HG02840 (cell line): Measurements from ENCODE around the gene RDH8.

Experiments used
- ATAC-seq: cut with Tn5 transposase; IDR thresholded peaks from one replicate; pipeline ENCODE4 v1.9.1; 2021; ENCODE audit warnings: mild to moderate bottlenecking, moderate library complexity, moderate number of reproducible peaks; ENCODE audit not compliant: unreplicated experiment, low FRiP score

Gene RDH8, protein sequence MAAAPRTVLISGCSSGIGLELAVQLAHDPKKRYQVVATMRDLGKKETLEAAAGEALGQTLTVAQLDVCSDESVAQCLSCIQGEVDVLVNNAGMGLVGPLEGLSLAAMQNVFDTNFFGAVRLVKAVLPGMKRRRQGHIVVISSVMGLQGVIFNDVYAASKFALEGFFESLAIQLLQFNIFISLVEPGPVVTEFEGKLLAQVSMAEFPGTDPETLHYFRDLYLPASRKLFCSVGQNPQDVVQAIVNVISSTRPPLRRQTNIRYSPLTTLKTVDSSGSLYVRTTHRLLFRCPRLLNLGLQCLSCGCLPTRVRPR

DNA sequence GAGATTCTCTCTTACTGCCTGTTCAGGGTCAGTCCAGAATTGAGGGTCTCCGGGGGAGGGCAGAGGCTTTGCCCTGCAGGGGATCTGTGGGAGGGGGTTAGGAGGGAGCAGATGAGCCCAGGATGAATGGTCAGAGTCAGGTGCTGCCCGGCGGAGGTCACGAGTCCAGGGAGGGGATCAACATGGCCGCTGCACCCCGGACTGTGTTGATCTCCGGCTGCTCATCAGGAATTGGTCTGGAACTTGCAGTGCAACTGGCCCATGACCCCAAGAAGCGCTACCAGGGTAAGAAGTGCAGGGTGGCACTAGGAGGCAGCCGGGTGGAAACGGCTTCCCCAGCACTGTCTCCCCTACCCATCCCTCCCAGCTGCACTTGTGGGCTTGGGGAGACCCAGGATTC lies at the start of gene RDH8:
RDH8 (plus strand) TSS at position 168 of the 400 bp plus-strand sequence; CDS start at position 183, 15 bp downstream.
- no peak for ATAC-seq

DNA sequence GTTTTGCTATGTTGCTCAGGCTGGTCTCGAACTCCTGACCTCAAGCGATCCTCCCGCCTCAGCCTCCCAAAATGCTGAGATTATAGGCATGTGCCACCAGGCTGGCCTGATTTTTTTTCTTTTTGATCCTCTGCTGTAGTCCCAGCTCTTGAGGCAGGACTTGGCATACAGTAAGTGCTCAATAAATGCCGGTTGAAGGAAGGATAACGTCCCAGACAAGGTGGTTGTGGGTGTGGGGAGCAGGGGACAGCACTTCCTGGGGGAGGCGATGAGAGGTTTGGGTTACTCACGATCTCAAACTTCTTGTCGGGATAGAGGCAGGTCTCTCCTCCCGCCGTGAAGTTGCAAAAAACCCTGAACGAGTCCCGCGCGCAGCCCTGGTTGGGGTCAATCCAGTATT lies 47.3 kb upstream of the RDH8 start:
- ATAC-seq: no peak

DNA sequence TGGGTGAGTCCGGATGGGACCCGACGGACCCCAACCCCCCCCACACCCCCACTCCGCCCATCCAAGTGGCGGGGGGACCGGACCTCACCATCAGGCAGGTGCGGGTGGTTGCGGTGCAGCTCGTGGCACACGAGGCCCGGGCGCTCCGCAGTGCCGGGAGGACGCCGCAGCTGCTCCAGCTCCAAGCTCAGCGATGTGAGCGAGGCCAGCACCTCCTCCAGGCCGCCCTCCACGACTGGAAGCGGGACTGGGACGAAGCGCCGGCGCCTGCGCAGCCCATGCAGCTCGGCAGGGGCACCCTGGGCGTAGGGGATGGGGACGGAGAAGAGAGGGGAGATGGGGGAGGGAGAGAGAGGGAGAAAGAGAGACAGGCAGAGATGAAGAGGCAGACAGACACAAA lies 46.8 kb upstream of the RDH8 start:
- ATAC-seq: no peak

DNA sequence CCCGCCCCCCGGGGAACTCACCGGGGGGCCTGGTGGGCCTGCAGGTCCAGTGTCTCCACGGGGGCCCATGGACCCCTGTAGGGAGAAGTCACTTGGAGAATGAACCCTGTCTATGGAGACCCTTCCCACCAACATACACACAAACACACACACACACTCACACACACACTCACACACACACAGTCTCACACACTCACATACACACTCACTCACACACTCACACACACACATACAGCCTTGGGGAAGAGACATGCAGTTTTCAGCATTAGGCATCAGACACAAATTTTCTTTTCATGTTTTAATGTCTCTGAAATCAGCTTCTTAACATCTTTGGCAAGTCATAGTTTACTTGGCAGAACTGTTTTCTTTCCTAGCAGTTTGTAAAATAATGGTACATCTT lies 46.0 kb upstream of the RDH8 start:
- ATAC-seq: no peak

DNA sequence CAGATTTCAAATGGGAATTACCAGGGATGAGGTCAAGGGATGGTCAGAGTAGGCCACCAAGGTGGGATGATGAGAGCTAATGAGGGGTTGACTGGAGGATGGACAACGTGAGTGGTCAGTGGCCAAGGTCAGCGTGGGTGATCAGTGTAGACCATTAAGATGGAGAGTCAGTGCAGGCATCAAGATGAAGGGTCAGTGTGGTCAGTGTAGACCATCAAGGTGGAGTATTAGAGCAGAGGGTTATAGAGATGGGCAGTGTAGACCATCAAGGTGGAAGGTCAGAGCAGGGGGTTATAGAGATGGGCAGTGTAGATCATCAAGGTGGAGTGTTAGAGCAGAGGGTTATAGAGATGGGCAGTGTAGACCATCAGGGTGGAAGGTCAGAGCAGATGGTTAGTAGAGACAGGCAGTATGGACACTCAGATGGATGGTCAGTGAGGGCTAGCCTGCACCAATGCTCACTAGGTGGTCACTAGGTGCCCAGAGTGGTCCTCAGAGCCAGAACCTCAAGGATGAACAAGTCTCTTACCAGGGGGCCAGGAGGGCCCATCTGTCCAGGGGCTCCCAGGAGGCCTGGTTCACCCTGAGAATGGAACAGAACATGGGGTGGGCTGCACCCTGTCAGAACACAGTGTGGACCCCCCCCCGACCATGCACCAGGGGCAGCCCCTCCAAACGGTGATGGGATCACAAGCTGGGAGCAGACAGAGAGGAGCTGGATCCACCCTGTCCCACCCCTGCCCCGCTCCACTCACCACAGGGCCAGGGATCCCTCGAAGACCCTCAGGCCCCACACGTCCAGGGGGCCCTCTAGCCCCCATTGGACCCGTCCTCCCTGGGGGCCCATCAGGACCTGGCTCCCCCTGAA lies 44.2 kb upstream of the RDH8 start:
- no peak for ATAC-seq

DNA sequence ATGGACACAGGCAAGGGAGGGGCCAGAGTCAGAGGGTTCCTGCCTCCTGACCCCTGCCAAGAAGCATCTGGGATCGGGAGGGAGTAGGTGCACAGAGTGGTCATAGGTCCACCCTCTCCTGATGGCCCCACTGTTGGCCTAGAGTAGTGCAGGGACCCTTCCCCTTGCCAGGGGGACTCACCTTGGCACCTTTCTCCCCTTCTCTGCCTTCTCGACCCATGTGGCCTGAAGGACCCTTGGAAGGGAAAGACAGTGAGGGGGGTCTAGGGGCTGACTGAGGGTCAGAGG lies 43.7 kb upstream of the RDH8 start:
- no peak for ATAC-seq

DNA sequence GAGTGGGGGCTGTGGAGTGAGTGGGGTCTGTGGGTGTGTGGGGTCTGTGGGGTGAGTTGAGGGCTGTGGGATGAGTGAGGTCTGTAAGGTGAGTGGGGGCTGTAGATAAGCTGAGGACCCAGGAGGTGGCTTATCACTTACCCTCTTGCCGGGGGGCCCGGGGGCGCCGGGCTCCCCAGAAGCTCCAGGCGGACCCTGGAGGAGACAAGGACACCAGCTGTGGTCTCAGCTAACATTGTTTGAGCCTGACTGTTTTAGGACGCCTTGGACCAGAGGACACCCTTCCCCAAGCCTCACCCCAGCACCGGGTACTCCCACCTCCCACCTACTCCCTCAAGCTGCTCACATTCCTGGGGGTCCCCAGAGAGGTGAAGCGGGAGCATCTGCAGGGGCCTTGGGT lies 42.8 kb upstream of the RDH8 start:
- no peak for ATAC-seq

DNA sequence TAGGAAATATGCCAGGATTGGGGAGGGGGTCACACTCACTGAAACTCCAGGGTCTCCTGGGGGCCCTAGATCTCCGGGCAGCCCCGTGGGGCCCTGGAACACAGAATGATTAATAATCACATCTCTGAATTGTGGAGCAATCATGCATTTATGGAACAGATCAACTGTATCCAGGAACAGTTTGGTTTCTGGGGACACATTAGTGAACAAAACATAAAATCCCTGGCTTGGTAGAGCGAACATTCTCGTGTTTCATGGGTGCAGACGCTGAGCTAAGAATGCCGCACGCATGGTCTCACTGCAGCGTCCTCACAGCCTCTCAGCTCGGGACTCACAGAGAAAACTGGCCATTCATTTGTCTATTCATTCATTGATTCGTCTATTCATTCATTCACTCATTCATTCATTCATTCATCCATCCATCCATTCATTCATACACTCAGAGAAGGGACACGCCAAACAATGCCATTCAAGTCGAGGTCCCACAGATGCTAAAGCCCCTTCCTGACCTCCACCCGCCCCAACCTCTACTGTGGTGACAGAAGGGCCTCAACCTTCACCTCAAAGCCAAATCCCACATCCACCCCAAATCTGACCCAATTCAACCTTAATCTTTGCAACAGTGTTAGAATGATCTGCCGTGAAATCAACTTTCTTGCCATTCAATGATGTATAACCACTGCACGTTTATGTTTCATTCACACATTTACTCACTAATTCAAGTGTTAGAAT lies 42.0 kb upstream of the RDH8 start:
- no peak for ATAC-seq

DNA sequence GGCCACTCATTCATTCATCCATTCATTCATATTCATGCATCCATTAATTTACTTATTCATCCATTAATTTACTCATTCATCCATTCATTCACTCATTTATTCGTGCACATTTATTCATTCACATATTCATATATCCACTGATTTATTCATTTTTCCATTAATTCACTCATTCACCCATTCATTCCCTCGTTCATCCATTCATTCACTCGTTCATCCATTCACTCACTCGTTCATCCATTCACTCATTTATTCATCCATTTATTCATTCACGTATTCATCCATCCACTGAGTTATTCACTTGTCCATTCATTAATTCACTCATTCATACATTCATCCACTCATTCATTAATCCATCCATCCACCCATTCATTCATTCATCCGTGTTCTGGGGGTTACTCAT lies 41.2 kb upstream of the RDH8 start:
- ATAC-seq: no peak

DNA sequence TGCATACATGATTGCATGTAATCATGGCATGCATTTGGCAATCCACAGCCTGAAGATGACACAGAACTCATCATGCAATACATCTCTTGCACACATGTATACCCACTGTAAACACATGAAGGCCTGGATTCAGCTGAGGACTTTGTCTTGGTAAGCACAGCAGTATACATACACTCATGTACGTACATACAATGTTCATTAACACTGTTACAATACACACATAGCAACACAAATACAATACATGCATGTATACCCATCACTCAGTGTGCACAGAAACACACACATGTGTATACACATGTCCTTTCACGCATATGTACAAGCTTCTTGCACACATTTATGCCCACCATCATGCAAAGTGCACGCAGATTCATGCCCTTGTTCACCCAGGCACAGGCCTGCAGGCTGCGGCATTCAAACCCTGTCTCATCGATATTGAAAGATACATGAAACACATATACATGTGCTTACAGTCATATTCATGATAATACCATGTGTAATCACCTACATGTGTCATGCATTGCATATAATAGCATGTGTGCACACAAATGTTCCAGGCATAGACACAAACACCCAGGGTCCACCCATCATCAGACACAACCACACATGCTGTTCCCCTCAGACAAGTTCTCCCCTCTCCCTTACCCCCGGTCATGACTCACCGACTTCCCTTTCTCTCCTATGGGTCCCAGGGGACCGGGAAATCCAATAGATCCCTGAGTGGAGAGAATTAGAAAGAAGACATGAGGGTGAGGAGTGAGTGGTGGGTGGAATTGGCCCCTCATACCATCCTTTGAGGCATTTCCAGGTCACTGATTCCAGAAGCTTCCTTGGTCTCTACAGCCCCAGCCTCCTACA lies 31.6 kb upstream of the RDH8 start:
- no peak for ATAC-seq

DNA sequence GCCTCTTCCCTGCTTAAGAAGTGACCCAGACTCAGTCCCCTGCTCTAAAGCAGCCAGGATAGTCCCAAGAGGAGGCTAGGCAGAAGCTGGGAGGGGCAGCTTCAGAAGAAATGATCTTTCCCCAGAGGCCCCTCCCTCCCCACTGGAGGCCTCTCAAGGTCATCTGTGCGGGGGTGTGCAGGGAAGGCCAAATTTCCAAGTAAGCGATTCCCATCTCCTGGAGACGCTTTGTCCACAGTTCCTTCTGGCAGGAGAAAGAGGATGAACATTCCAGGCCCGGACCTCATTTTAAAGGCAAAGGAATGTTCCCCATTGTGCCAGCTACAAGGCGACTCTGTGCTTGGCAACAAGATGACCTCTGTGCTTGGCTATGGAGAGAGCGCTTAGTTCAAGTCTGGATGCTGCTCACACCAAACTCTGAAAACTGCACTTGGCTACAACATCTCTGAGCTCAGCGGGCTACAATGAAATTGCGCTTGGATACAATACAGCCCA lies 26.4 kb upstream of the RDH8 start:
- no peak for ATAC-seq

DNA sequence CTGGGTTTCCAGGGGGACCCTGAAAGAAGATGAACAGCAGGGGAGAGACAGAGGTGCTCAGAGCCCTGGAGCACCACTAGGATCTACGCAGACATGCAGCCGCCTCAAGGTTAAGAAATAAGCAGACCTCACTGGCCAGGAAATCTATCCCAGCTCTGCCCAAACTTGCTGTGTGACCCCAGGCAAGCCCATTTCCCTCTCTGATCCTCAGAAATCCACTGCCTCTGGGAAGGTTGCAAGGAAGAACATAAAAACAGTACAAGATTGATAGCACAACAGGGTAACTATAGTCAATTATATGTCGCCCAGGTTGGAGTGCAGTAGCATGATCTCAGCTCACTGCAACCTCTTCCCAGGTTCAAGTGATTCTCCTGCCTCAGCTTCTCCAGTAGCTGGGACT lies 23.8 kb upstream of the RDH8 start:
- ATAC-seq: no peak

DNA sequence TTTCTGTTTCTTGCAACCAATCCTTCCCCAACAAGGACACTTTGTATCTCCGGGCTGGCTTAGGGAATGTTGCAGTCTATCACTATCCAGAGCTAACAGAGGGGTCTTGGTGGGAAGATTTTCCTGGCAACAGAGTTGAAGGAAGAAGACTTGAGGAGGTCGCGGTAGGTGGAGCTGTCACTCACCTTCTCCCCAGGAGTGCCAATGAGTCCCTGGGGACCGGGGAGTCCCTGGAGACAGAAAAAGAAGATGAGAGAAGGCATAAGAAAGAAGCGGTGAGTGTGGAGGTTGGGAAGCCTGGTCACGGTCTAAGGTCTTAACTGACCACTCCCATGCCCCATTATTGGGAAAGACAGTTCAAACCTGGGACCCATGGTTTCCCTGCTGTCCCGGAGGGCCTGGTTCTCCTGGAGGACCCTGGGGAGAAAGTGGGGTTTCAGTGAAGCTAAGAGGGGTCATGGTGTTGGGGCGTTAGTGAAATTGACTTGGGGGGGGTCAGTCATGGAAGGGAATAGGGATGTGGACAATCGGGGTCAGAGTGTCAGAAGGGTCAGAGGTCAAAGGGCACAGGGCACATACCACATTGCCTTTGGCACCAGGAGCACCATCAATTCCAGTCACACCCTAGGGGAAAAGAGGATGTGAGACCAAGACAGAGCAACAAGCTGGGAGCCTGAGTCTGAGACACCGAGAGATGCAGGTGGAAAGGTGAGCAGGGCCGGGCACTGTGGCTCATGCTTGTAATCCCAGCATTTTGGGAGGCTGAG lies 21.7 kb upstream of the RDH8 start:
- ATAC-seq: no peak

DNA sequence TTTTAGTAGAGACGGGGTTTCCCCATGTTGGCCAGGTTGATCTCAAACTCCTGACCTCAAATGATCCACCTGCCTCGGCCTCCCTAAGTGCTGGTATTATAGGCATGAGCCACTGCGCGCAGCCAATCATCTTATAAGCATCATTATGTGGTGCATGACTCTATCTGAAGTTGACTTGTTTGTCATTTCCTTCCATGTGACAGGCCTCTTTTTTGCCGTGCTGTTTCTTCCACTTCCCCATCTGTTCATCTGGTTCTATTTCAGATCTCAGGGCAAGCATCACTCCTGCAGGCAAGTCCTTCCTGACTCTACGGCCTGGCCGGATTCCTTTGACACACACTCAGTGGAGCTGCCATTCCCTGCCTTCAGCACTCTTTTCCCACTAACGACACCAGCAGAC lies 18.2 kb upstream of the RDH8 start:
- no peak for ATAC-seq

DNA sequence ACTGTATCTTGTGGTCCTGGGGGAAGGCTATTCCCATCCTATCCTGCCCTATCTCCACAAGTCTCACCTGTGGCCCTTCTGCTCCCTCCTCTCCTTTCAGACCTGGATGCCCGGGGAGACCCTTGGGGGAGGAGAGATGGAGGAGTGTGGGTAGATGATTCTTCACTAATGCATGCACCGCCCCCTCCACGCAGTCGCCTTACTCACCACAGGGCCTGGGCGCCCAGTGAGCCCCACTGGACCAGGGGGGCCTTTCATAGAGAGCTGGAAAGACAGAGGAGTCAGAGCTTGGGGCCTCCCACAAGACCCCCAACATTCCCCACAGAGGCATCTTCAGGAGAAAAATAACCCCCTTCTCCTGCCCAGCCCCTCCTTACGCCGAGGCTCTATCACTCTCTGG lies 17.3 kb upstream of the RDH8 start:
- no peak for ATAC-seq

DNA sequence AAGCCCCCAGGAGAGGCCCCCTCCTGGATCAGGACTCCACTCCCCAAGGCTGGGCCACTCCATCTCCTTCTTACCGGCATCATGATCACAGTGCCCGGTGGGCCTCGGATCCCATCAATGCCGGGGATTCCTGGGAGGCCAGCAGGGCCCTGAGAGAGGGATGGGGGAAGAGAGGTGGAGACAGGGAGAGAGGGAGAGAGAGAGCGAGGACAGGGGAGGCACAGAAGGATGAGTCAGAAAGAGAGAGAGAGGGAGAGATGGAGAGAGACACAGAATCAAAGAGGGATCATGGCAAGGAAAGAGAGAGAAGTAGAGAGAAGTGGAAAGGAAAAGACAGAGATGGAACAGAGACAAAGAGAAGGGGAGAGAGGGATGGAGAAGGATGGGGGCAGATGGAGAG lies 16.7 kb upstream of the RDH8 start:
- ATAC-seq: no peak

DNA sequence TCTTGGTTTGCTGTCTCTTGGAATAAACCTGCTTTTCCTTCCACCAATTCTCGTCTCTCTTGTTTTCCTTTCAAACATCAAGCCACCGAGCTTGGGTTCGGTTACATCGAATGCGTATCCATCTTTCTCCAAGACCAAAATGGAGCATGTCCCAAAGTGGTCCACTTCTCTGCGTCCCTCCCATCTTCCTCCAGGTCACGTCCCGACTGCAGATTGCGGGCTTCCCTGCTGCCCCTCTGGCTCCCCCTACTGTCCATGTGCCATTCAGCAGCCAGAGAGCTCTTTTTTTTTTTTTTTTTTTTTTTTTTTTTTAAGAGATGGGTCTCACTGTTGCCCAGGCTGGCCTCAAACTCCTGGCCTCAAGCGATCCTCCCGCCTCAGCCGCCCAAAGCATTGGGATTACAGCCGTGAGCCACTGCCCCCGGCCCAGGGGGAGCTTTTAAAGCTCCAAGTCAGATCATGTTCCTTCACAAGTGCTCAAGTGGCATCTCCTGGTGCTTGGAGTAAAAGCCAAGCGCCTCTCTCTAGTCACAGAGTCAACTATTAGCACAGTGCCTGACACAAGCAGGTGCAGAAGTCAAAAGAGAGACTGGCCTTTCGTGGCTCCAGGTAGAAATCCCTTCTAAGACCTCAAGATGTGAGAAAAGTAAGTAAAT lies 13.0 kb upstream of the RDH8 start:
- ATAC-seq: no peak

DNA sequence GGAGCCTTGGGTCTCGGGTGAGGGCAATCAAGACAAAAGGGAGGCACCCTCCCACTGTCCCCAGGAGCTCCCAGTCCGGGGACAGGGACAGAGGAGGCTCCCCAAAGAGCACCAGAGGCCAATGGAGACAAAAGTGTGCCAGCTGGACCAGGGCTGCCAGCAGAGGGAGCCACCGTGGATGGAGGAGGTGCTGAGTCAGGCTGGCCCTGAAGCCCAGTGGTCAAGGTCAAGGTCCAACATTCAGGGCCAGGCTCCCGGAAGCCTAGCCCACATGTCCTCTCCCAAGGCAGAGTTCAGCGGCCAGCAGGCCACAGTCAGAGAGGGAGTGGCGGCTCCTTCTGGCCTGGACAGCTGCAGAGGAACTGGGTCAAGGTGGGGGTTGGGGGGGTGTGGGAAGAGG lies 11.4 kb upstream of the RDH8 start:
- ATAC-seq: no peak

DNA sequence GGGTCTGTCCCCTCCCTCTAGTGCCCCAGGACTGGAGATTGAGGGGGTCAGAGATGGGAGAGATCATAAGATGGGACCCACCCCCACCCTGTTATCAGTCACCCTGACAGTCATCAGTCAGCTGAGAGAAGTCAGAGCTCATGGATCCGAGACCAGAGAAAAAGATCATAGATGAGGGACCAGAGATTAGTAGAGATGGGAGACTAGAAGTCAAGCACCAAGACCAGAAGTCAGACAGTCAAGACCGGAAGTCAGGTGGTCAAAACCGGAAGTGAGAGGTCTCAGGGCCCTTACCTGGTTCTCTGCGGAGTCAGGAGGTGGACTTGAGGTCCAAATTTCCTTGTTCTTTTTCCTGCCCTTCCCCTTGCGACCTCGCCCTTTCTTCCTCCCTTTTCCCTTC lies 10.0 kb upstream of the RDH8 start:
- ATAC-seq: no peak
